Fibroblast of the aortic adventitia (primary cell): Measurements from ENCODE around the gene RASGRF2. TPM values are rescaled to one million over a fixed set of nuclear protein-coding genes. Genes with fewer than 3 reads are reported as not detected.
A peak's percentile ranks its signal among the peaks of the same experiment; 100 is the strongest.

Experiments used
- DNase-seq: peaks from one replicate; pipeline ENCODE4 v3.0.0-alpha.2; 2010; ENCODE audit warnings: low read depth
- H3K4me3 ChIP-seq: 2 replicates; pipeline ENCODE4 v1.5.1; 2011; ENCODE audit warnings: low read depth, mild to moderate bottlenecking, control low read depth, low read length, moderate library complexity
- total RNA-seq: library from RNA; depleted of rRNA; stranded (reverse); fragments of >200 nt; gene quantifications from 2 replicates; pipeline ENCODE4 v1.2.3, GENCODE V29; 2012; ENCODE audit warnings: low replicate concordance
- TF ChIP-seq, protein P1 (sequence below): IDR thresholded peaks from 2 replicates; pipeline ENCODE4 v1.5.1; 2011; ENCODE audit warnings: mild to moderate bottlenecking, low read length, control low read depth, inconsistent platforms; ENCODE audit not compliant: insufficient read depth

Gene RASGRF2
- 0.49 and 3.3 TPM in 2 replicates for total RNA-seq

DNA sequence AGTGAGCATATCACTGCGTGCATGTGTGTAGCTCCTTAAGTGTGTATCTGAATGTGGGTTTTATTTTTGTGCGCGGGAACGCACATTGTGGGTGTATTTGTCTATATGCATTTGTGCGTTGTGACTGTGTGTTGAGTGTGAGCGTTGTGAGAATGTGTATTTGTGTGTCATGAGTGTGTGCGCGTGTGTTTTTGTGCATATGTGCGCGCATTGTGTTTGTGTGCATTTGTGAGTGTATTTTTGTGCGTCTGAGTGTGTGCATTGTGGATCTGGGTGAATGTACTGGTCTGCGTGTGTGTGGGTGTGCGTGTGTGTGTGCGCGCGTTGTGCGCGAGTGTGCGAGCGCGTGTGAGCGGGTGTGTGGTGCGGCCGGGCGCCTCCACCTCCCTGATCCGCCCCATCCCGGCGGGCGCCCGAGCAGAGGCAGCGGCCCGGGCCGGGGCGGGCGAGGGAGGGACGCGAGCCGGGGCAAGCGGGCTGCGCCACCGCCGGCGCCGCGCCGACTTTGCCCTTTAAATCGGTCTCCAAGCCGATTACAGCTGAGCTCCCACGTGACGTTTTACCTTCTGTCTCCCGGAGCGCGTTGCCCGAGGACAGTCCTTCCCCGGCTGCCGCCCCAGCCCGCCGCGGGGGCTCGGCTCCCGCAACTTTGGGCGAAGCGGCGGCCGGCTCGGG is at the start of gene RASGRF2:
Gene RASGRF2 (plus strand): TSS at position 596 of the 675 bp plus-strand sequence. CDS start 376 bp downstream, outside the sequence.
- peak within 1 kb of the TSS; percentile 62 for H3K4me3 ChIP-seq
- TF ChIP-seq, protein P1, sequence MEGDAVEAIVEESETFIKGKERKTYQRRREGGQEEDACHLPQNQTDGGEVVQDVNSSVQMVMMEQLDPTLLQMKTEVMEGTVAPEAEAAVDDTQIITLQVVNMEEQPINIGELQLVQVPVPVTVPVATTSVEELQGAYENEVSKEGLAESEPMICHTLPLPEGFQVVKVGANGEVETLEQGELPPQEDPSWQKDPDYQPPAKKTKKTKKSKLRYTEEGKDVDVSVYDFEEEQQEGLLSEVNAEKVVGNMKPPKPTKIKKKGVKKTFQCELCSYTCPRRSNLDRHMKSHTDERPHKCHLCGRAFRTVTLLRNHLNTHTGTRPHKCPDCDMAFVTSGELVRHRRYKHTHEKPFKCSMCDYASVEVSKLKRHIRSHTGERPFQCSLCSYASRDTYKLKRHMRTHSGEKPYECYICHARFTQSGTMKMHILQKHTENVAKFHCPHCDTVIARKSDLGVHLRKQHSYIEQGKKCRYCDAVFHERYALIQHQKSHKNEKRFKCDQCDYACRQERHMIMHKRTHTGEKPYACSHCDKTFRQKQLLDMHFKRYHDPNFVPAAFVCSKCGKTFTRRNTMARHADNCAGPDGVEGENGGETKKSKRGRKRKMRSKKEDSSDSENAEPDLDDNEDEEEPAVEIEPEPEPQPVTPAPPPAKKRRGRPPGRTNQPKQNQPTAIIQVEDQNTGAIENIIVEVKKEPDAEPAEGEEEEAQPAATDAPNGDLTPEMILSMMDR, result no peak
- peak; percentile 21 for DNase-seq

DNA sequence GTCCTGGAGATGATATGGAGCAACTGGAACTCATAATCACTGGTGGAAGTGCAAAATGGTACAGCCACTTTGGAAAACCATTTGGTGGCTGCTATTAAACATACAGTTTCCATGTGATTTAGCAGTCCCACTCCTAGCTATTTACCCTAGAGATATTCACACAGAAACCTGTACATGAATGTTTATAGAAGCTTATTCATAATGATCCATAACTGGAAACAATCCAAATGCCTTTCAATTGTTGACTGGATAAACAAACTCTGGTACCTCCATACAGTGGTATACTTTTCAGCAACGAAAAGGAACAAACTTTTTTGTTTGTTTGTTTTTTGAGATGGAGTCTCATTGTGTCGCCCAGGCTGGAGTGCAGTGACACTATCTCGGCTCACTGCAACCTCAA is 47.7 kb upstream of the RASGRF2 start:
- no peak overlapping the region for H3K4me3 ChIP-seq
- TF ChIP-seq, protein P1, result no peak
- DNase-seq, result no peak

GRCh38 chr5:80915716-80916115 is 44.4 kb upstream of the RASGRF2 start:
- peak; percentile 58 for DNase-seq
- H3K4me3 ChIP-seq, result no peak overlapping the region
- TF ChIP-seq, protein P1, result no peak

DNA sequence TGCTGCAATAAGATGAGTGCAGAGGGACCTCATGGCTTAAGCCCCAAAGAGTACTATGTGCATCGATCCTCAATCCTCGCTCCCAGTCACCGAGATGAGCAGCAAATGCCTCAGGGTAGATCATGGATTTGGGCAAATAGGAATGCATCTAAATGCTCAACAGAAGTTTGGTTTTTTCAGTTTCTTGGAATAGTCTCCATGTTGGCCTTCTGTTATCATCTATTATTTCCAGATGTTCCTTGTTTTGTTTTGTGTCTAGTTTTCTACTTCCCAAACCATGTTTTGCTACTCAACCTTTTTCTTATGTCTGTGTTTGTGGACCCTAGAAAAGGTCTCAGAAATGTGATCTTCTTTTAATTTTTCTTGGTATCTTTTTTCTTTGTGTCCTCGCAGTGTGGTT is 43.5 kb upstream of the RASGRF2 start:
- TF ChIP-seq, protein P1, result no peak
- DNase-seq, result peak; percentile 50
- H3K4me3 ChIP-seq, result no peak overlapping the region

GRCh38 chr5:80917631-80918030 is 42.5 kb upstream of the RASGRF2 start:
- no peak overlapping the region for H3K4me3 ChIP-seq
- TF ChIP-seq, protein P1, result no peak
- DNase-seq, result no peak

- TF ChIP-seq, protein P1, result no peak
- no peak for DNase-seq
- H3K4me3 ChIP-seq, result no peak overlapping the region
Observed at GRCh38 chr5:80919678-80920196, 40.4 kb upstream of the RASGRF2 start.

DNA sequence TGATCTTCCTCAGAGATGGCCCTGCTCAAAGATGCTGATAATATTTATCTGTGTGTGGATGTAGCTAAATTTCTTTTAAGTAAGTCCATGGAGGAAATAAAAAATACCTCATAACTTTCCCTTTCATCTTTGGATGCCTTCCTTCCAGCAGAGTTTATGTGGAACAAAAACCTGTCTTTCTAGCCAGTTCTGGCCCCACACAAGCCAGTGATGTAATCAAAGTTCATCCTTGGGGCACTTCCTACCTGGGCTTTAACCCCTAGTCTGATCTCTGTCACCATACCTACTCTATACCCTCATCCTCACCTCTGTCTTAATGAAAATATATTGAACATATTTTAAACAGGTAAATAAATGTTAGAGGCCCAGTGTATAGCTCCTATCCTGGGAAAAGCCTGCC is 39.8 kb upstream of the RASGRF2 start:
- no peak for DNase-seq
- no peak overlapping the region for H3K4me3 ChIP-seq
- TF ChIP-seq, protein P1, result no peak
